ENCODE data around the gene PPP1CA. TPM values are rescaled to one million over a fixed set of nuclear protein-coding genes. Genes with fewer than 3 reads are reported as not detected.
"Not testable (repeated sequence)": the region's sequence is repeated elsewhere in the genome, so short reads cannot be mapped to it uniquely, and the experiment has no call there.

PPP1CA gene
- total RNA-seq, 3 donors from 2014 or later (not counting 1 experiment from before 2014, with no cell fraction given), result 222 to 245 (median 233) TPM

- Histone ChIP-seq H3K27me3 (ENCODE audit: control insufficient read depth, insufficient read depth, low read length) (no peaks in the 10 kb centered on the region), H3K4me3 (ENCODE audit: low read length) (peak overlapping the region; percentile 74), H3K9me3 (ENCODE audit: control insufficient read depth, insufficient read depth, low read length) (no peaks in the 10 kb centered on the region), H3K36me3 (ENCODE audit: control insufficient read depth, insufficient read depth, low read length) (peaks cover 18% of the 10 kb centered on the region), H3K27ac (ENCODE audit: low read length) (peak overlapping the region; percentile 83), H3K4me1 (ENCODE audit: control insufficient read depth, insufficient read depth, low read length) (peaks cover 55% of the 10 kb centered on the region)
- Mint-ChIP-seq H3K36me3 (no peaks in the 10 kb centered on the region), H3K4me3 (peak overlapping the region; percentile 93), H3K27ac (peak overlapping the region; percentile 92 to 94), H3K27me3 (ENCODE audit: low read depth in 2 of 2) (no peaks in the 10 kb centered on the region), H3K9me3 (no peaks in the 10 kb centered on the region), H3K4me1 (peaks cover 37 to 39% of the 10 kb centered on the region in 2 donors)
- no peak for DNase-seq
- 61% methylated on average over 12 of the region's 12 CpGs for WGBS (ENCODE audit: insufficient coverage)
- intact Hi-C loops (cut with micrococcal nuclease), result loop anchor here (5.0 kb wide), 1 partner anchor 33 kb away; no protein-coding TSS in a partner anchor
- ATAC-seq, result no peak
- no peak for TF ChIP-seq CTCF (IDR thresholded peaks at IDR 0.05)
These were observed 27.5 kb upstream of the PPP1CA start for GRCh38 chr11:67429038-67429668.

- Histone ChIP-seq H3K4me1 (ENCODE audit: control insufficient read depth, insufficient read depth, low read length) (peaks cover 47% of the 10 kb centered on the region), H3K27me3 (ENCODE audit: control insufficient read depth, insufficient read depth, low read length) (no peaks in the 10 kb centered on the region), H3K9me3 (ENCODE audit: control insufficient read depth, insufficient read depth, low read length) (no peaks in the 10 kb centered on the region), H3K36me3 (ENCODE audit: control insufficient read depth, insufficient read depth, low read length) (peaks cover 18% of the 10 kb centered on the region), H3K27ac (ENCODE audit: low read length) (peak within 1 kb of the TSS; percentile 83), H3K4me3 (ENCODE audit: low read length) (peak within 1 kb of the TSS; percentile 74)
- intact Hi-C loops (cut with micrococcal nuclease), result loop anchor here (5.0 kb wide), 1 partner anchor 34 kb away; no protein-coding TSS in a partner anchor
- Mint-ChIP-seq H3K4me1 (peaks cover 29 to 31% of the 10 kb centered on the region in 2 donors), H3K9me3 (no peaks in the 10 kb centered on the region), H3K36me3 (no peaks in the 10 kb centered on the region), H3K4me3 (peak within 1 kb of the TSS; percentile 93), H3K27ac (peak within 1 kb of the TSS; percentile 92 to 94), H3K27me3 (ENCODE audit: low read depth in 2 of 2) (no peaks in the 10 kb centered on the region)
- no peak for TF ChIP-seq CTCF (IDR thresholded peaks at IDR 0.05)
- WGBS (ENCODE audit: insufficient coverage), result under 1% methylated on average over 68 of the region's 68 CpGs
- ATAC-seq (peak; percentile 90 to 96 (median 91)), DNase-seq (peak; percentile 99 to 100)
These were observed 26.7 kb upstream of the PPP1CA start, which contains the start of gene RPS6KB2 for GRCh38 chr11:67428052-67429001. Gene RPS6KB2 (plus strand): TSS chr11:67428494. CDS start chr11:67428546, 52 bp downstream.

- Mint-ChIP-seq H3K4me3 (peak overlapping the region; percentile 93), H3K4me1 (peaks cover 26 to 33% of the 10 kb centered on the region in 2 donors), H3K27ac (peak overlapping the region; percentile 92 to 94)
- not testable (repeated sequence) for H3K9me3 ChIP-seq (ENCODE audit: control insufficient read depth, insufficient read depth, low read length); H3K27me3 ChIP-seq (ENCODE audit: control insufficient read depth, insufficient read depth, low read length); H3K36me3 Mint-ChIP-seq; H3K9me3 Mint-ChIP-seq; DNase-seq; H3K27me3 Mint-ChIP-seq (ENCODE audit: low read depth in 2 of 2); ATAC-seq
- Histone ChIP-seq H3K27ac (ENCODE audit: low read length) (peak overlapping the region; percentile 83), H3K4me3 (ENCODE audit: low read length) (peak overlapping the region; percentile 74), H3K4me1 (ENCODE audit: control insufficient read depth, insufficient read depth, low read length) (peaks cover 38% of the 10 kb centered on the region), H3K36me3 (ENCODE audit: control insufficient read depth, insufficient read depth, low read length) (peaks cover 14% of the 10 kb centered on the region)
- 75% methylated on average over 19 of the region's 19 CpGs for WGBS (ENCODE audit: insufficient coverage)
- intact Hi-C loops (cut with micrococcal nuclease), result loop anchor here (5.0 kb wide), 1 partner anchor 35 kb away; no protein-coding TSS in a partner anchor
These were observed 25.8 kb upstream of the PPP1CA start for GRCh38 chr11:67427364-67427859.
